Upper lobe of left lung (tissue), 6 donors: ENCODE results near the gene ATP6V0A1. TPM values are rescaled to one million over a fixed set of nuclear protein-coding genes. Genes with fewer than 3 reads are reported as not detected.

Experiments
- ATAC-seq, 2 donors: fragments of 200-7000 bp; cut with Tn5 transposase; one replicate each; pipeline ENCODE4 v1.9.1; 2022; ENCODE audit warnings: mild to moderate bottlenecking in 2 of 2, moderate library complexity in 2 of 2; ENCODE audit not compliant: low FRiP score in 2 of 2
- DNase-seq, 2 donors: peaks; one replicate each; pipeline ENCODE4 v3.0.0-alpha.2; 2019 to 2020
- H3K27ac ChIP-seq, 4 donors: fragments of 200-600 bp; sonication (generic); one replicate each; pipeline ENCODE4 v1.5.1; 2016 to 2019
- H3K27me3 ChIP-seq, 4 donors: fragments of 200-600 bp; sonication (generic); one replicate each; pipeline ENCODE4 v1.5.1; 2017 to 2019
- H3K36me3 ChIP-seq, 4 donors: fragments of 200-600 bp; sonication (generic); one replicate each; pipeline ENCODE4 v1.5.1; 2016 to 2019
- H3K4me1 ChIP-seq, 4 donors: fragments of 200-600 bp; sonication (generic); one replicate each; pipeline ENCODE4 v1.5.1; 2018 to 2019
- H3K4me3 ChIP-seq, 4 donors: fragments of 200-600 bp; sonication (generic); one replicate each; pipeline ENCODE4 v1.5.1; 2017 to 2019; ENCODE audit warnings: mild to moderate bottlenecking in 2 of 4, moderate library complexity in 1 of 4
- H3K9me3 ChIP-seq, 4 donors: fragments of 200-600 bp; sonication (generic); one replicate each; pipeline ENCODE4 v1.5.1; 2018 to 2019
- EP300 ChIP-seq, 4 donors: sonication (generic); formaldehyde crosslinking; IDR thresholded peaks; one replicate each; pipeline ENCODE4 v1.5.1; 2017; ENCODE audit warnings: antibody characterized with exemption in 4 of 4, control low read depth in 2 of 4
- POLR2A ChIP-seq, 4 donors: fragments of 450-650 bp; IDR thresholded peaks; one replicate each; pipeline ENCODE4 v1.5.1; 2016 to 2017; ENCODE audit warnings: antibody characterized with exemption in 4 of 4, mild to moderate bottlenecking in 2 of 4
- POLR2AphosphoS5 ChIP-seq, 2 donors: sonication (generic); formaldehyde crosslinking; IDR thresholded peaks; one replicate each; pipeline ENCODE4 v1.5.1; 2017; ENCODE audit warnings: antibody characterized with exemption in 2 of 2
- WGBS, 2 donors: methylation state at CpG; one replicate each; pipeline ENCODE4 v1.1.5; 2017 to 2018; 5-methylcytosine and 5-hydroxymethylcytosine counted together
- total RNA-seq, 6 donors: library from RNA; depleted of rRNA in 4 of 6; stranded (reverse); fragments of >200 nt in 4 of 6; gene quantifications; one replicate each; pipeline versions ENCODE4 v1.1.0 to v1.2.1, GENCODE V29; 2016 to 2021
- TF ChIP-seq, protein P1 (sequence below), 6 experiments: fragments of 450-650 bp in 4 of 6; fragments of 200-600 bp in 2 of 6; sonication (generic) in 2 of 6; IDR thresholded peaks; one replicate each; pipeline ENCODE4 v1.5.1; 2016 to 2019; ENCODE audit warnings: antibody characterized with exemption in 6 of 6
- donor health status: DM: no; HTN: no; CAD: no; lungs with moderate emphysema.
- donor health status: DM: no; HTN: yes; CAD: no; lungs with severe emphysema.

ATP6V0A1 gene
- total RNA-seq, 6 donors from 2014 or later, result 68.3 to 212 (median 118) TPM

DNA sequence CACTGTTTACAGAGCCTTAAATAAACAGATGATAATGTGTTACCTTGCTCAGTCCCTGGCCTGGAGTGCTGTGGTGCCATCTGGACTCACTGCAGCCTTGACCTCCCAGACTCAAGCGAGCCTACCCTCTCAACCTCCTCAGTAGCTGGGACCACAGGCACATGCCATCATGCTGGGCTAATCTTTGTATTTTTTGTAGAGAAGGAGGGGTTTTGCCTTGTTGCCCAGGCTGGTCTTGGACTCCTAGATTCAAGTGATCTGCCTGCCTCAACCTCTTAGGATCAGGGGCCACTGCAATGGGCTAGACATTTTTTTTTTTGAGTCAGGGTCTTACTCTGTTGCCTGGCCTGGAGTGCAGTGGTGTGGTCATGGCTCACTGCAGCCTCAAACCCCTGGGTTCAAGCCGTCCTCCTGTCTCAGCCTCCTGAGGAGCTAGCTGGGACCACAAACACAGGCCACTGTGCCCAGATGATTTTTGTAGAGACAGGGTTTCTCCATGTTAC, 72.3 kb downstream of the ATP6V0A1 start:
- 81% methylated on average over 2 of the region's 2 CpGs; no CpG with 5 or more reads in 1 of the 2 donors for WGBS, 2 donors
- no peak for ATAC-seq

DNA sequence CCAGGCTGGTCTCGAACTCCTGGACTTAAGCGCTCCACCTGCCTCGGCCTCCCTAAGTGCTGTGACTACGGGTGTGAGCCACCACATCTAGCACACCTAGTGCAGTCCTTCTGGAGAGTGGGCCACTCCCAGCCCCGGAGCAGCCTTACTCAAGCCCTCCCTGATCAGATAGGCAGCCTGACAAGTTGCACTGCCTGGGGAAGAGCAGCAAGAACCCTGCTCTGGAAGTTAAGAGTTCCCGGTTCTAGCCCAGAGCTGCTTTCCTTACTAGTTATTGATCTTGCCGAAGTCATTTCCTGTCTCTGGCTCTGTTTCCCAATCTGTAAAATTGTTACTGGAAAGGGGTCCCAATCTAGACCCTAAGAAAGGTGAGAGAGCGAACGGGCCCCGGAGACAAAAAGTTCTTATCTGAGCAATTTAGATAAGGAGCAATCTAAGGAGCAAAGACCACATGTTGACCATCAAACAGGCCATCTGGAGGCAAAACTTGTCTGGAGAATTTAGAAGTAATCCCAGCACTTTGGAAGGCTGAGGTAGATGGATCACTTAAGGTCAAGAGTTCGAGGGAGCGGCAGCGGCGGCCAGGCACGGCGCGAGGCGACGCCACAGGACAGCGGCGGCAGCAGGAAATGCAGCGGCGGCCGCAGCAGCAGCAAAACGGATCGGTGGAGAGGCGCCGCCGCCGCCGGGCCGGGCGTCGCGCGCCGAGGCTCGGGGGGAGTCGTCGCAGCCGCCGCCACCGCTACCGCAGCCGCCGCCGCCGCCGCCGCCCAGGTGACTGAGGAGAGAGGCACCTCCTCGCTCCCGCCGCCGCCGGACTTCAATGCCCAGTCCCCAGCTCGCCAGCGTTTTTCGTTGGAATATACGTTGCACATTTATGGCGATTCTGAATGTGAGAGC, 73.0 kb downstream of the ATP6V0A1 start:
- peak overlapping the region; percentile 61 to 88 (median 79) for H3K27ac ChIP-seq
- H3K9me3 ChIP-seq, result no peaks in the 10 kb centered on the region
- 12 to 15% methylated on average over 38 to 42 of the region's 60 CpGs for WGBS, 2 donors
- peaks cover 23 to 57% (median 35%) of the 10 kb centered on the region in 4 donors for H3K4me1 ChIP-seq
- peak; percentile 81 to 94 for DNase-seq
- no peaks in the 10 kb centered on the region for H3K27me3 ChIP-seq
- H3K4me3 ChIP-seq, result peak overlapping the region; percentile 11 to 62 (median 50)
- H3K36me3 ChIP-seq, result no peaks in the 10 kb centered on the region
- TF ChIP-seq POLR2A (IDR thresholded peaks at IDR 0.05) (peak in 2 of 4 donors; percentile 30 to 63), POLR2AphosphoS5 (IDR thresholded peaks at IDR 0.05) (no peak), EP300 (IDR thresholded peaks at IDR 0.05) (no peak)
- TF ChIP-seq, protein P1, sequence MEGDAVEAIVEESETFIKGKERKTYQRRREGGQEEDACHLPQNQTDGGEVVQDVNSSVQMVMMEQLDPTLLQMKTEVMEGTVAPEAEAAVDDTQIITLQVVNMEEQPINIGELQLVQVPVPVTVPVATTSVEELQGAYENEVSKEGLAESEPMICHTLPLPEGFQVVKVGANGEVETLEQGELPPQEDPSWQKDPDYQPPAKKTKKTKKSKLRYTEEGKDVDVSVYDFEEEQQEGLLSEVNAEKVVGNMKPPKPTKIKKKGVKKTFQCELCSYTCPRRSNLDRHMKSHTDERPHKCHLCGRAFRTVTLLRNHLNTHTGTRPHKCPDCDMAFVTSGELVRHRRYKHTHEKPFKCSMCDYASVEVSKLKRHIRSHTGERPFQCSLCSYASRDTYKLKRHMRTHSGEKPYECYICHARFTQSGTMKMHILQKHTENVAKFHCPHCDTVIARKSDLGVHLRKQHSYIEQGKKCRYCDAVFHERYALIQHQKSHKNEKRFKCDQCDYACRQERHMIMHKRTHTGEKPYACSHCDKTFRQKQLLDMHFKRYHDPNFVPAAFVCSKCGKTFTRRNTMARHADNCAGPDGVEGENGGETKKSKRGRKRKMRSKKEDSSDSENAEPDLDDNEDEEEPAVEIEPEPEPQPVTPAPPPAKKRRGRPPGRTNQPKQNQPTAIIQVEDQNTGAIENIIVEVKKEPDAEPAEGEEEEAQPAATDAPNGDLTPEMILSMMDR (IDR thresholded peaks at IDR 0.05), result peak; percentile 61 to 87 (median 84)
- peak; percentile 58 to 78 for ATAC-seq

More for the DNA sequence above, 72.3 kb downstream of the ATP6V0A1 start:
- no peak for DNase-seq
- no peak overlapping the region for H3K4me3 ChIP-seq
- H3K27me3 ChIP-seq, result no peaks in the 10 kb centered on the region
- TF ChIP-seq POLR2A (IDR thresholded peaks at IDR 0.05), result no peak
- TF ChIP-seq, protein P1 (IDR thresholded peaks at IDR 0.05), result no peak
- no peak for TF ChIP-seq POLR2AphosphoS5 (IDR thresholded peaks at IDR 0.05)
- TF ChIP-seq EP300 (IDR thresholded peaks at IDR 0.05), result no peak
- H3K4me1 ChIP-seq, result peaks cover 22 to 62% (median 40%) of the 10 kb centered on the region in 4 donors
- no peaks in the 10 kb centered on the region for H3K36me3 ChIP-seq
- H3K27ac ChIP-seq, result peak overlapping the region in 3 of 4 donors; percentile 73 to 88 (median 85)
- H3K9me3 ChIP-seq, result no peaks in the 10 kb centered on the region

- DNase-seq (peak in 1 of 2 donors; percentile 68), ATAC-seq (peak in 1 of 2 donors; percentile 32)
- H3K27ac ChIP-seq, result peak overlapping the region; percentile 80 to 93 (median 84)
- whole genome bisulfite sequencing, 2 donors, result 45 to 48% methylated on average over 26 of the region's 26 CpGs
- peaks cover 0 to 19% (median 14%) of the 10 kb centered on the region in 4 donors for H3K36me3 ChIP-seq
- peak overlapping the region; percentile 48 to 98 (median 77) for H3K4me3 ChIP-seq
- H3K9me3 ChIP-seq, result no peaks in the 10 kb centered on the region
- H3K4me1 ChIP-seq, result peaks cover 22 to 47% (median 33%) of the 10 kb centered on the region in 4 donors
- no peaks in the 10 kb centered on the region for H3K27me3 ChIP-seq
- no peak for TF ChIP-seq POLR2A (IDR thresholded peaks at IDR 0.05)
- no peak for TF ChIP-seq POLR2AphosphoS5 (IDR thresholded peaks at IDR 0.05)
- TF ChIP-seq, protein P1 (IDR thresholded peaks at IDR 0.05), result no peak
- TF ChIP-seq EP300 (IDR thresholded peaks at IDR 0.05), result no peak
Observed at GRCh38 chr17:42535155-42536047, 76.7 kb downstream of the ATP6V0A1 start.

GRCh38 chr17:42536048-42536371, 77.3 kb downstream of the ATP6V0A1 start, which contains the start of gene NAGLU:
Gene NAGLU (plus strand): TSS chr17:42536241. CDS start chr17:42536273, 32 bp downstream.
- TF ChIP-seq, protein P1 (IDR thresholded peaks at IDR 0.05), result peak in 1 of 6 experiments; percentile 43
- TF ChIP-seq EP300 (IDR thresholded peaks at IDR 0.05), result peak in 1 of 4 donors; percentile 76
- TF ChIP-seq POLR2A (IDR thresholded peaks at IDR 0.05), result peak in 1 of 4 donors; percentile 85
- peak; percentile 84 to 89 for TF ChIP-seq POLR2AphosphoS5 (IDR thresholded peaks at IDR 0.05)
- H3K27me3 ChIP-seq, result no peaks in the 10 kb centered on the region
- ATAC-seq, result peak; percentile 91 to 95

More at GRCh38 chr17:42536048-42536371, 77.3 kb downstream of the ATP6V0A1 start, which contains the start of gene NAGLU:
- Histone ChIP-seq H3K4me3 (peak within 1 kb of the TSS; percentile 48 to 98 (median 77)), H3K36me3 (peaks cover 0 to 23% (median 16%) of the 10 kb centered on the region in 4 donors), H3K27ac (peak within 1 kb of the TSS; percentile 80 to 93 (median 84)), H3K9me3 (no peaks in the 10 kb centered on the region), H3K4me1 (peaks cover 22 to 41% (median 28%) of the 10 kb centered on the region in 4 donors)
- DNase-seq, result peak; percentile 98 to 100
- WGBS, 2 donors, result 0 to 1% methylated on average over 6 to 14 of the region's 40 CpGs
